ENCODE results near the gene TRAFD1.
"Not testable (repeated sequence)": the region's sequence is repeated elsewhere in the genome, so short reads cannot be mapped to it uniquely, and the experiment has no call there.

The TRAFD1 gene

DNA sequence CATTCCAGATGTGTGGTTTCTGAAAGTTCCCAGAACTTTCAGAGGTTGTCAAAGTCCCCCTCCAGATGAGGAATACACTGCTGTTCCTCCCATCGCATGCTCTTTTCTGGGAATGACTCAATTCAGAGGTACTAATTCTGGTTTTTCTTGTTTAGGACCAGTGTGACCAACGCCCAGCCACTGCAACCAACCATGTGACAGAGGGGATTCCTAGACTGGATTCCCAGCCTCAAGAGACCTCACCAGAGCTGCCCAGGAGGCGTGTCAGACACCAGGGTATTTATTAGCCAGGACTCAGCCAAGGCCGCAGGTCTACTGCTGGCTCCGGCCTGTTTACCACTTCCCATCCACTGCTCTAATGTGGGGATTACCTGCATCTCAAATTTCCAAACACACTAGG lies 24.2 kb downstream of the TRAFD1 start:
- no peak overlapping the region for H3K4me3 ChIP-seq (ENCODE audit: low read depth, low read length)
- no peak for TF ChIP-seq CTCF (IDR thresholded peaks at IDR 0.05; ENCODE audit: borderline replicate concordance, insufficient read depth, low read depth, low read length)

- no peak overlapping the region for H3K4me3 ChIP-seq (ENCODE audit: low read depth, low read length)
- no peak for TF ChIP-seq CTCF (IDR thresholded peaks at IDR 0.05; ENCODE audit: borderline replicate concordance, insufficient read depth, low read depth, low read length)
These were observed 26.6 kb downstream of the TRAFD1 start for GRCh38 chr12:112151766-112152541.

- no peak overlapping the region for H3K4me3 ChIP-seq (ENCODE audit: low read depth, low read length)
- TF ChIP-seq CTCF (IDR thresholded peaks at IDR 0.05; ENCODE audit: borderline replicate concordance, insufficient read depth, low read depth, low read length), result no peak
These were observed 28.0 kb downstream of the TRAFD1 start for GRCh38 chr12:112153181-112153892.

DNA sequence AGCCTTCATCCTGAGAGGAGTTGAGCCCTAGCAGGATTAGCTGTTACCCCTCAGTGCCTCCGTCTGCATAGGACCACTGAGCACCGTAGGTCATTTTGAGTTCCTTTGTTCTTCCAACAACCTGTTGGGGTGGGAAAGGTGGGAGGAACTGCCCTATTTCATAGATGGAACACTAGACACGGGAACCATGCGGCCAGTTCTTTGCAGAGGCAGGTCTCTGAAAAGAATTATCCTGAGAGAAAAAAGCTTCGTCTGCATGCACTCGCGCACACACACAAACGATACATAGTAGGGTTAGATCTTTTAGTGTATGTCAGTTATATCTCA lies 28.5 kb downstream of the TRAFD1 start:
- no peak for TF ChIP-seq CTCF (IDR thresholded peaks at IDR 0.05; ENCODE audit: borderline replicate concordance, insufficient read depth, low read depth, low read length)
- no peak overlapping the region for H3K4me3 ChIP-seq (ENCODE audit: low read depth, low read length)

DNA sequence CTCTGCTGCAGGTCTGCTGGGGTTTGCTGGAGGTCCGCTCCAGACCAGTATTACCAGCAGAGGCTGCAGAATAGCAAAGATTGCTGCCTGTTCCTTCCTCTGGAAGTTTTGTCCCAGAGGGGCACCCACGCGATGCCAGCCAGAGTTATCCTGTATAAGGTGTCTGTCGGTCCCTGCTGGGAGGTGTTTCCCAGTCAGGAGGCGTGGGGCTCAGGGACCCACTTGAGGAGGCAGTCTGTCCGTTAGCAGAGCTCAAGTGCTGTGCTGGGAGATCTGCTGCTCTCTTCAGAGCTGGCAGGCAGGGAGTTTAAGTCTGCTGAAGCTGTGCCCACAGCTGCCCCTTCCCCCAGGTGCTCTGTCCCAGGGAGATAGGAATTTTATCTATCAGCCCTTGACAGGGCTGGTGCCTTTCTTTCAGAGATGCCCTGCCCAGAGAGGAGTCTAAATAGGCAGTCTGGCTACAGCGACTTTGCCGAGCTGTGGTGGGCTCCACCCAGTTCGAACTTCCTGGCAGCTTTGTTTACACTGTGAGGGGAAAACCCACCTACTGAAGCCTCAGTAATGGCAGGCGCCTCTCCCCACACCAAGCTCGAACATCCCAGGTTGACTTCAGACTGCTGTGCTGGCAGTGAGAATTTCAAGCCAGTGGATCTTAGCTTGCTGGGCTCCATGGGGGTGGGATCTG lies 33.2 kb downstream of the TRAFD1 start:
- H3K4me3 ChIP-seq (ENCODE audit: low read depth, low read length), result not testable (repeated sequence)

GRCh38 chr12:112159146-112159541 lies 33.8 kb downstream of the TRAFD1 start:
- no peak for TF ChIP-seq CTCF (IDR thresholded peaks at IDR 0.05; ENCODE audit: borderline replicate concordance, insufficient read depth, low read depth, low read length)
- H3K4me3 ChIP-seq (ENCODE audit: low read depth, low read length), result no peak overlapping the region

DNA sequence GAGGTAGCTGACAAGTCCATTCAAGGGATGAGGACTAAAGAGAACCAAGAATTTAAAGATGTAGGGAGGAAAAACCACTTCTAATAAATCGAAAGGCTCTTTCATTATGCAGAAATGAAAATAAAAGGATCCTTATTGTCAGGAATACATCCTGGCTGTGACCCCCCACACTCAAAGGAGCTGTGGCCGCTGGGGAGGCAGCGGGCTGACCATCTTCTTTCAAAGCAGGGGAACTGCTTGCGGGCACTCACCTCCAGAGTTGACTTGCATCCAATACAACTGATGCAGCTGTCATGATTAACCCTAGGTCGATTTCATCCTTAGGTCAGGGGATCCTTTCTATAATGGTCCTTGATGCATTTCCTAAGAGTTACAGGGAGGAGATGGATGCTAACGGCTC lies 35.3 kb downstream of the TRAFD1 start:
- TF ChIP-seq CTCF (IDR thresholded peaks at IDR 0.05; ENCODE audit: borderline replicate concordance, insufficient read depth, low read depth, low read length), result no peak
- no peak overlapping the region for H3K4me3 ChIP-seq (ENCODE audit: low read depth, low read length)

Data from GM12875 (cell line).